Ectodermal cell (in vitro differentiated cells): ENCODE measurements around the gene AFM.

Source experiments
- H3K27ac ChIP-seq: 2 replicates; pipeline ENCODE4 v1.7.0; 2013; ENCODE audit warnings: mild to moderate bottlenecking, low read depth, low read length; ENCODE audit not compliant: insufficient read depth, poor library complexity, severe bottlenecking
- H3K27me3 ChIP-seq: 2 replicates; pipeline ENCODE4 v1.7.0; 2013; ENCODE audit warnings: mild to moderate bottlenecking, low read length; ENCODE audit not compliant: insufficient read depth, control insufficient read depth, poor library complexity, severe bottlenecking
- H3K36me3 ChIP-seq: one replicate; pipeline ENCODE4 v1.7.0; 2013; ENCODE audit warnings: low read length; ENCODE audit not compliant: control insufficient read depth, insufficient read depth
- H3K4me1 ChIP-seq: one replicate; pipeline ENCODE4 v1.7.0; 2013; ENCODE audit warnings: low read length; ENCODE audit not compliant: control insufficient read depth, insufficient read depth
- H3K4me3 ChIP-seq: 2 replicates; pipeline ENCODE4 v1.7.0; 2013; ENCODE audit warnings: low read depth, low read length, control low read depth; ENCODE audit not compliant: insufficient read depth
- H3K9me3 ChIP-seq: 2 replicates; pipeline ENCODE4 v1.7.0; 2013; ENCODE audit warnings: mild to moderate bottlenecking, low read length, moderate library complexity; ENCODE audit not compliant: control insufficient read depth
- WGBS, 2 experiments: methylation state at CpG; one replicate each; pipeline ENCODE4 v1.1.7; 2013; ENCODE audit warnings: missing lambda C conversion rate in 2 of 2; 5-methylcytosine and 5-hydroxymethylcytosine counted together

The AFM gene

DNA sequence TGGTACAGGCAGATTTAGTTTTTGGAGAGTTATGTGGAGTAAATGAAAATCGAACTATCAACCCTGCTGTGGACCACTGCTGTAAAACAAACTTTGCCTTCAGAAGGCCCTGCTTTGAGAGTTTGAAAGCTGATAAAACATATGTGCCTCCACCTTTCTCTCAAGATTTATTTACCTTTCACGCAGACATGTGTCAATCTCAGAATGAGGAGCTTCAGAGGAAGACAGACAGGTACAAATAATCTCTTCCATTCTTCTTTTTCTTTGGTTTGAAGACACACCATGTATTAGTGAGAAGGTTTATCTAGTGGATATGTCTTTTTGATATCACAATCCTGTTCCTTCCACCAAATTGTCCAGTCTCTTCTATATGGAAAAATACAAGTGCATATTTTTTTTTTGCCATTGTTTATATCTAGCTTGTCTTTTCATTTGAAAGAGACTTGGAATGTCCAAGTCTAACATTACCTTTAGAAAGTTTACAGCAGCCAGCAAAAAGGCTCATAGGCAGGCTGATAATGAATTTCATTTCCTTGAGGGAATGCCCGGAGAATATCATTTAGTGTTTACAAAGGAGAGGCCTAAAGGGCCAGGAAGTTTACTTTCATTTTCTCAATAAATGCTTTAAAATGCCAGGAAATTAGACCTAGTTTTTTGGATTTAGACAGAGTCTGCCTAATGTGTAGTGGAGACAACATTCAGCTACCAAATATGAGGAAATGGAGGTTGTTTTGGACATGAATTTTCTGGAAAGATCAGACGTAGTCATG lies 18.6 kb downstream of the AFM start:
- H3K4me3 ChIP-seq = no peak overlapping the region
- no peaks in the 10 kb centered on the region for H3K36me3 ChIP-seq
- WGBS, 2 experiments = 90 to 96% methylated on average over 3 to 4 of the region's 4 CpGs
- H3K4me1 ChIP-seq = no peaks in the 10 kb centered on the region
- H3K9me3 ChIP-seq = no peaks in the 10 kb centered on the region
- no peaks in the 10 kb centered on the region for H3K27me3 ChIP-seq
- H3K27ac ChIP-seq = no peak overlapping the region

DNA sequence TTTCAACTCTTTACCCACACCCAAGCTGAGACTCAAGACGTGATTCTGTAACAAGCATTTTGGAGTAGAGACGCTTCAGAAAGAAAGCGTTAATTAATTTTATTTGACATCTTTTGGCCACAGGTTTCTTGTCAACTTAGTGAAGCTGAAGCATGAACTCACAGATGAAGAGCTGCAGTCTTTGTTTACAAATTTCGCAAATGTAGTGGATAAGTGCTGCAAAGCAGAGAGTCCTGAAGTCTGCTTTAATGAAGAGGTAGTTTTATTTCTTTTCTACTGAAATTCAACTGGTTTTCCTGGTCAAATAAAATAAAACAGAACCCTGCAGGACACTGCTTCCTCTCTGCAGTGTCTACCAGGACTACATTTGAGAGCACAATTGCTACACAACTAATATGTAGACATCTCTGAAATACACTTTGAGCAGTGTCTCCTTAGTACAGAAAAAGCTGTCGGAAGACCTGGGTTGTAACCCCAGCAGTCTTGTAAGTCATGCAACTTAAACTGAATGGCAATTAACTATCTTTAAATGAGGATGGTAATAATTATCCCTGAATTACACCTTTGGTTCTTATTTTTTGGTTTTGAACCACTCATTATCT lies 20.2 kb downstream of the AFM start:
- Histone ChIP-seq H3K27ac (no peak overlapping the region), H3K9me3 (no peaks in the 10 kb centered on the region), H3K4me1 (no peaks in the 10 kb centered on the region), H3K36me3 (no peaks in the 10 kb centered on the region), H3K4me3 (no peak overlapping the region), H3K27me3 (no peaks in the 10 kb centered on the region)
- 92 to 95% methylated on average over 5 of the region's 5 CpGs for WGBS, 2 experiments

DNA sequence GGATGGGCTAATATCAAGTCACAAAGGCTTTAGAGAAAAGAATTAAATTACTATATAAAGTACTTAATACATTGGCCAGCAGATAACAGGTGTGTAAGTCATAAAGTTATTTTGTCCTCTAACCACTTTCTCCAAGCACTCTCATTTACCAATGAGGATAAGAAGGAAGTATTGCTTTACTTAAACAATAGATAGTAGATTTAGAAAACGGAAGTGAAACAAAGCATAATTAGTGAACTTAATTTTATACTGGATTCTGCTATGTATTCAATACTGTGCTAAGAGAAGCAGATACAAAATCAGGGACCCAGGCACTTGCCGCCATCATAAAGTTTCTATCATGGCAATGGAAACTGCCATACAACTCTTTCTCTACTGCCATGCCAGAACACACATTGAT lies 24.0 kb downstream of the AFM start:
- Histone ChIP-seq H3K4me3 (no peak overlapping the region), H3K27ac (no peak overlapping the region), H3K36me3 (no peaks in the 10 kb centered on the region), H3K4me1 (no peaks in the 10 kb centered on the region), H3K27me3 (no peaks in the 10 kb centered on the region), H3K9me3 (no peaks in the 10 kb centered on the region)
- WGBS, 2 experiments = 100% methylated on average over 1 to 2 of the region's 2 CpGs

DNA sequence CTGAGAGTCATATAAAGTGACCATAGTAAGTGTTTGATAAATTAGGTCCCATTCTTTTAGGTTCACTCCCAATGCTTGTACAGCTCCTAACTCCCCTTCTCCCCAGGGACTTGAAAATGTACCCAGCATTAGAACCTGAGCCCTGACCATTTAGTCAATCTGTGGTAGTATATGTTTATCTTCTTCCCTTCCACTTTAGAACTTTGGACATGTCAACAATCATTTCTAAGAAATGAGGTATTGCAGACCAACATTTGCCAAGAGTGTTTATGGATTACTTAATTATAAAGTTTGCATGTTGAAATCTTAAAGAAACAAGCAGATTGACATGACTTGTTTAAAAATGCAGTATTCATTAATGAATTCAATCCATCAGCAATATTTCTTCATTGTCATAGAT lies 26.0 kb downstream of the AFM start:
- Histone ChIP-seq H3K9me3 (no peaks in the 10 kb centered on the region), H3K4me1 (no peaks in the 10 kb centered on the region), H3K4me3 (no peak overlapping the region), H3K27ac (no peak overlapping the region), H3K36me3 (no peaks in the 10 kb centered on the region), H3K27me3 (no peaks in the 10 kb centered on the region)

DNA sequence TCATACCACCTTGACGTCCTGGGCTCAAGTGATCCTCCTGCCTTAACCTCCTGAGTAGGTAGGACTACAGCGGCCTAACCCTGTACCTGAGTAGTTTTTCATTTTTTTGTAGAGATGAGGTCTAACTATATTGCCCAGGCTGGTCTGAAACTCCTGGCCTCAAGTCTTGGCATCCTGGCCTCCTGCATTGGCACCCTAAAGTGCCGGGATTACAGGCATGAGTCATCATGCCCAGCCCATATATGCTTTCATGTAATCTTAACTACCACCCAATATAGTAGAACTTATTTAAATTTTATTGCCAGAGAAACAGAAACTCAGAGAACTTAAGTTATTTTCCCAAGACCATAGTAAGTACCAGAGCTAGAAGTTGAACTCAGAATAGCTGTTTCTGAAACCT lies 27.1 kb downstream of the AFM start:
- no peaks in the 10 kb centered on the region for H3K27me3 ChIP-seq
- H3K36me3 ChIP-seq = no peaks in the 10 kb centered on the region
- H3K4me3 ChIP-seq = no peak overlapping the region
- no peaks in the 10 kb centered on the region for H3K4me1 ChIP-seq
- WGBS, 2 experiments = 86 to 93% methylated on average over 3 of the region's 3 CpGs
- H3K9me3 ChIP-seq = no peaks in the 10 kb centered on the region
- H3K27ac ChIP-seq = no peak overlapping the region

DNA sequence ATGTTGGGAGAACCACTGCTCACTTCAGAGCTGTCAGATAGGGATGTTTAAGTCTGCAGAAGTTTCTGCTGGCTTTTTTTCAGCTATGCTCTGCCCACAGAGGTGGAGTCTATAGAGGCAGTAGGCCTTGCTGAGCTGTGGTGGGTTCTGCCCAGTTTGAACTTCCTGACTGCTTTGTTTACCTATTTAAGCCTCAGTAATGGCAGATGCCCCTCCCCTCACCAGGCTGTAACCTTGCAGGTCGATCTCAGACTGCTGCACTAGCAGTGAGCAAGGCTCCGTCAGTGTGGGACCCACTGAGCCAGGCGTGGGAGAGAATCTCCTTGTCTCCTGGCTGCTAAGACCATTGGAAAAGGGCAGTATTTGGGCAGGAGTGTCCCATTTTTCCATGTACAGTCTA lies 36.8 kb downstream of the AFM start:
- Histone ChIP-seq H3K4me1 (peaks cover 8% of the 10 kb centered on the region), H3K27me3 (no peaks in the 10 kb centered on the region), H3K27ac (no peak overlapping the region), H3K36me3 (no peaks in the 10 kb centered on the region), H3K9me3 (no peaks in the 10 kb centered on the region), H3K4me3 (no peak overlapping the region)
- 91 to 93% methylated on average over 3 of the region's 3 CpGs for WGBS, 2 experiments

DNA sequence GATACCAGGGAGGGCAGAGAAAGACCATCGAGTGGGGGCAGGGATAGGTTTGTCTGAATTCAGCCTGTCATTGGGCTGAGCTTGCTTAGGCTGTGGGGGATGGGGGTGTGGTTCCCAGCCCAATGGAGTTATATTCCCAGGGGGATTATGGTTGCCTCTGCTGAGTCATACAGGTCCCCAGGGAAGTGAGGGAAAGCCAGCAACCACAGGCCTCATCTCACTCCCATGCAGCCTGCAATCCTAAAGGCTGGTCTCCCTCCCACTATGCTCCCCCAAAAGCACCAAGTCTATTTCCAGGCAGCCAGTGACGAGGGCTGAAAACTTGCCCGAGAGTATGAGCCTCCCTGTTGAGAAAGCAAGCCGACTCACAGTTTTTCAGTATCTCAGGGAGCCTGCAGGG lies 39.3 kb downstream of the AFM start:
- 24% methylated on average over 4 of the region's 4 CpGs for WGBS, 2 experiments
- H3K36me3 ChIP-seq = no peaks in the 10 kb centered on the region

DNA sequence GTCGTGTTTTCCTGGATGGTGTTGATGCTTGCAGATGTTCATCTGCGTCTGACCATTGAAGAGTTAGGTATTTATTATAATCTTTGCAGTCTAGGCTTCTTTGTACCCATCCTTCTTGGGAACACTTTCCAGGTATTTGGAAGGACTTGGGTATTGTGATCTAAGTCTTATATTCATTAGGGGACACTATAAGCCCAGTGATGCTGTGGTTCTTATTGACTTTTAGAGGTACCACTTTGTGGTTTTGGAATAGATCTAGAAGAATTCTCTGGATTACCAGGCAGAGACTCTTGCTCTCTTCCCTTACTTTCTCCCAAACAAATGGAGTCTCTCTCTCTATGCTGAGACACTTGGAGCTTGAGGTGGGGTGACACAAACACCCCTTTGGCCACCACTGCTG lies 41.6 kb downstream of the AFM start:
- Histone ChIP-seq H3K27ac (no peak overlapping the region), H3K27me3 (no peaks in the 10 kb centered on the region), H3K4me1 (peaks cover 8% of the 10 kb centered on the region), H3K9me3 (no peaks in the 10 kb centered on the region), H3K4me3 (no peak overlapping the region), H3K36me3 (no peaks in the 10 kb centered on the region)
- WGBS, 2 experiments = 94% methylated on average over 2 of the region's 2 CpGs

More for the DNA sequence above, 39.3 kb downstream of the AFM start:
- no peaks in the 10 kb centered on the region for H3K9me3 ChIP-seq
- H3K4me3 ChIP-seq = no peak overlapping the region
- peak overlapping the region; percentile 50 for H3K27ac ChIP-seq
- peaks cover 8% of the 10 kb centered on the region for H3K4me1 ChIP-seq
- H3K27me3 ChIP-seq = no peaks in the 10 kb centered on the region

DNA sequence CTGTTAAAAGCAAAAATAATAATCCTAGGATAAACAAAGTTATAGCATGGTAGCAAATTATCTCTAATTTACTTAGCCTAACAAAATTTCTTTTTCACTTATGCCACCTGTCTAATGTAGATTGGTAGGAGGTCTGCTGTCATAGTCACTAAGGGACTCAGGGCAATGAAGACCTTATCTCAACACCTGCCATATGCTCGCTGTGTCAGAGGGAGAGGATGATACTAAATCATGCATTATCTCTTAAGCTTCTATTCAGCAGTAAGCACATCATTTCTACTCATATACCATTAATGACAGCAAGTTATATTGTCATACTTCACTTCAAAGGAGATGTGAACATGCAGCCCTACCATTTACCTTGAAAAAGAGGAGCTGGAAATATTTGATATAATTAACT lies 44.1 kb downstream of the AFM start:
- H3K27ac ChIP-seq = no peak overlapping the region
- H3K27me3 ChIP-seq = no peaks in the 10 kb centered on the region
- H3K36me3 ChIP-seq = no peaks in the 10 kb centered on the region
- H3K4me1 ChIP-seq = peaks cover 7% of the 10 kb centered on the region
- 87 to 92% methylated on average over 1 of the region's 1 CpG for WGBS, 2 experiments
- no peaks in the 10 kb centered on the region for H3K9me3 ChIP-seq
- H3K4me3 ChIP-seq = no peak overlapping the region

DNA sequence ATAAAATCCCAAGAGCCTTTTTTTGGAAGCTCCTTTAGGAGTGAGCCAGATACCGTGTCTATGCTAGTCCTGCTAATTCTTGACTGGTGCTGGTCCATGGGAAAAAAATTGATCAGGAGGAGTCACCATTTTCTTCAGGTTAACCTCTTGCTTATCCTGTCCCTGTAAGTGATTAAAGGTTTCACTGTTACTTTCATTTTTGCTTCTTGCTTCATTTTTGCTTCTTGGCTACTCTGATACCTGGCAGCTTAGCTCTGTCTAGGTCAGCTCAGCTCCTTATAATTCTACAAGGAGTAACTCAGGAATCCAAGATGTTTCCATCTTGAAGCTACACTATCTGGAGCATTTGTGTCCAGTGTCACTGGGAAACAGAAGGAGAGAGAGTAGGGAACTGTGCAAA lies 45.7 kb downstream of the AFM start:
- no peaks in the 10 kb centered on the region for H3K27me3 ChIP-seq
- WGBS, 2 experiments = 85 to 94% methylated on average over 1 of the region's 1 CpG
- H3K9me3 ChIP-seq = no peaks in the 10 kb centered on the region
- no peaks in the 10 kb centered on the region for H3K36me3 ChIP-seq
- no peak overlapping the region for H3K27ac ChIP-seq
- H3K4me1 ChIP-seq = no peaks in the 10 kb centered on the region
- no peak overlapping the region for H3K4me3 ChIP-seq
